HepG2 (cell line): ENCODE data around the gene C20orf204. TPM values are rescaled to one million over a fixed set of nuclear protein-coding genes. Genes with fewer than 3 reads are reported as not detected.

Source experiments
- EED ChIP-seq: sonication (generic); formaldehyde crosslinking; IDR thresholded peaks from 2 replicates; pipeline ENCODE4 v1.5.0; 2020; ENCODE audit warnings: mild to moderate bottlenecking, missing genetic modification reagents
- ELF1 ChIP-seq: sonication (generic); formaldehyde crosslinking; IDR thresholded peaks from 2 replicates; pipeline ENCODE4 v1.4.0; 2020; ENCODE audit warnings: missing genetic modification reagents
- ELK4 ChIP-seq: sonication (generic); formaldehyde crosslinking; IDR thresholded peaks from 2 replicates; pipeline ENCODE4 v1.9.0; 2021; ENCODE audit warnings: missing genetic modification reagents, borderline replicate concordance
- FOXA1 ChIP-seq, 2 experiments: fragments of 450-650 bp in 1 of 2; sonication (generic) in 1 of 2; formaldehyde crosslinking in 1 of 2; IDR thresholded peaks; 2 replicates each; pipeline versions ENCODE4 v1.4.0 to v1.6.1; 2016 to 2020; ENCODE audit warnings: missing genetic modification reagents in 1 of 2
- GTF3A ChIP-seq: sonication (generic); formaldehyde crosslinking; conservative IDR thresholded peaks from 2 replicates; pipeline ENCODE4 v1.4.0; 2020; ENCODE audit warnings: mild to moderate bottlenecking, missing genetic modification reagents
- PRDM10 ChIP-seq: sonication (generic); formaldehyde crosslinking; IDR thresholded peaks from 2 replicates; pipeline ENCODE4 v1.4.0; 2020; ENCODE audit warnings: low read depth, missing genetic modification reagents
- REL ChIP-seq: sonication (generic); formaldehyde crosslinking; conservative IDR thresholded peaks from 2 replicates; pipeline ENCODE4 v1.8.0; 2022; ENCODE audit warnings: mild to moderate bottlenecking, missing genetic modification reagents, moderate library complexity
- RNF219 ChIP-seq: sonication (generic); formaldehyde crosslinking; IDR thresholded peaks from 2 replicates; pipeline ENCODE4 v1.5.0; 2020; ENCODE audit warnings: mild to moderate bottlenecking, missing genetic modification reagents
- TERF1 ChIP-seq: sonication (generic); formaldehyde crosslinking; IDR thresholded peaks from 2 replicates; pipeline ENCODE4 v1.8.0; 2022; ENCODE audit warnings: mild to moderate bottlenecking, missing genetic modification reagents, moderate library complexity
- ZEB1 ChIP-seq: IDR thresholded peaks from 2 replicates; pipeline ENCODE4 v1.6.1; 2012; ENCODE audit warnings: mild to moderate bottlenecking, low read depth, inconsistent platforms; ENCODE audit not compliant: insufficient replicate concordance
- ZNF264 ChIP-seq: sonication (generic); formaldehyde crosslinking; IDR thresholded peaks from 2 replicates; pipeline ENCODE4 v1.4.0; 2020; ENCODE audit warnings: missing genetic modification reagents
- ZNF383 ChIP-seq: sonication (generic); formaldehyde crosslinking; IDR thresholded peaks from 2 replicates; pipeline ENCODE4 v1.4.0; 2020; ENCODE audit warnings: missing genetic modification reagents, mild to moderate bottlenecking, borderline replicate concordance
- ZNF44 ChIP-seq: sonication (generic); formaldehyde crosslinking; IDR thresholded peaks from 2 replicates; pipeline ENCODE4 v1.5.1; 2020; ENCODE audit warnings: mild to moderate bottlenecking, missing genetic modification reagents
- ZNF597 ChIP-seq: sonication (generic); formaldehyde crosslinking; IDR thresholded peaks from 2 replicates; pipeline ENCODE4 v1.5.0; 2020; ENCODE audit warnings: missing genetic modification reagents
- ZNF614 ChIP-seq: IDR thresholded peaks from 2 replicates; pipeline ENCODE4 v1.6.1; 2018; ENCODE audit warnings: missing biosample characterization, missing genetic modification reagents, inconsistent platforms, borderline replicate concordance
- ZNF652 ChIP-seq: IDR thresholded peaks from 2 replicates; pipeline ENCODE4 v1.6.1; 2016; ENCODE audit warnings: low read depth, borderline replicate concordance
- ZNF788 ChIP-seq: sonication (generic); formaldehyde crosslinking; IDR thresholded peaks from 2 replicates; pipeline ENCODE4 v1.5.0; 2020; ENCODE audit warnings: mild to moderate bottlenecking, missing genetic modification reagents, borderline replicate concordance
- ZSCAN20 ChIP-seq: sonication (generic); formaldehyde crosslinking; IDR thresholded peaks from 2 replicates; pipeline ENCODE4 v1.4.0; 2020; ENCODE audit warnings: missing genetic modification reagents, mild to moderate bottlenecking, borderline replicate concordance
- polyA plus RNA-seq, 8 experiments: library from polyadenylated mRNA; depleted of rRNA in 3 of 8; stranded (reverse) in 7 of 8; unstranded in 1 of 8; fragments of >200 nt; fragmentation: Illumina TruSeq in 4 of 8; extraction: Trizol in 4 of 8; gene quantifications; 2 replicates each; pipeline versions ENCODE4 v1.2.1 to v1.2.3, GENCODE V29; 2011 to 2016; ENCODE audit warnings: low read depth in 4 of 8, missing spikeins in 1 of 8, mixed read lengths in 1 of 8; ENCODE audit not compliant: insufficient read depth in 1 of 8
- total RNA-seq, 5 experiments: library from RNA; depleted of rRNA; stranded (reverse); fragments of >200 nt; fragmentation: Illumina TruSeq; extraction: Trizol; gene quantifications; 2 replicates each; pipeline ENCODE4 v1.2.3, GENCODE V29; 2016; ENCODE audit warnings: low read depth in 1 of 5

C20orf204 gene
- total and polyA plus RNA-seq, 2 of the 13 experiments (the other 11 are each of a cell fraction or from before 2014, with no cell fraction given): 22.1 to 80.0 TPM

- TF ChIP-seq ZNF652 (CRISPR knock-in tag): no peak
- TF ChIP-seq TERF1 (CRISPR knock-in tag): no peak
- peak; percentile 69; the same call in 1 of the 2 replicates for TF ChIP-seq ZNF264
- no peak for TF ChIP-seq FOXA1 (IDR thresholded peaks at IDR 0.05)
- peak; percentile 21; the same call in 1 of the 2 replicates for TF ChIP-seq FOXA1 (CRISPR knock-in tag; IDR thresholded peaks at IDR 0.05)
- TF ChIP-seq ZEB1: no peak
- no peak; the same call in 1 of the 2 replicates for TF ChIP-seq ZNF383
- TF ChIP-seq GTF3A (CRISPR knock-in tag): peak; percentile 77
- TF ChIP-seq ELK4: 0 out of 2 replicates have a peak, but pooled peaks have one; percentile 29
- TF ChIP-seq PRDM10 (CRISPR knock-in tag): peak; percentile 63
- peak; percentile 94 for TF ChIP-seq EED
- no peak for TF ChIP-seq ZNF614 (CRISPR knock-in tag)
- TF ChIP-seq ZNF44 (CRISPR knock-in tag): 0 out of 2 replicates have a peak, but pooled peaks have one; percentile 2
- TF ChIP-seq ZNF597 (CRISPR knock-in tag): 0 out of 2 replicates have a peak, but pooled peaks have one; percentile 23
- TF ChIP-seq ELF1: no peak; the same call in 1 of the 2 replicates
- peak; percentile 39 for TF ChIP-seq ZNF788
- no peak for TF ChIP-seq RNF219
- TF ChIP-seq REL (CRISPR knock-in tag): no peak
- 0 out of 2 replicates have a peak, but pooled peaks have one; percentile 53 for TF ChIP-seq ZSCAN20 (CRISPR knock-in tag)
Measured at GRCh38 chr20:64041040-64041780, 5.2 kb downstream of the C20orf204 start (continued).
